D721Med (cell line): ENCODE measurements around the gene ASPDH.

ENCODE experiments used
- DNase-seq: peaks from one replicate; pipeline ENCODE4 v3.0.0; 2011; ENCODE audit warnings: low spot score; ENCODE audit not compliant: insufficient read length
- FAIRE-seq: peaks from 2 replicates; lab custom pipeline; 2011; peaks lifted over from hg19 to GRCh38; lab: Jason Lieb, UNC
- TF ChIP-seq, protein P1 (sequence below): IDR thresholded peaks from 2 replicates; pipeline ENCODE4 v1.5.1; 2012; ENCODE audit warnings: mild to moderate bottlenecking, control low read depth; ENCODE audit not compliant: insufficient read depth; ENCODE audit errors: missing control alignments

Gene ASPDH

DNA sequence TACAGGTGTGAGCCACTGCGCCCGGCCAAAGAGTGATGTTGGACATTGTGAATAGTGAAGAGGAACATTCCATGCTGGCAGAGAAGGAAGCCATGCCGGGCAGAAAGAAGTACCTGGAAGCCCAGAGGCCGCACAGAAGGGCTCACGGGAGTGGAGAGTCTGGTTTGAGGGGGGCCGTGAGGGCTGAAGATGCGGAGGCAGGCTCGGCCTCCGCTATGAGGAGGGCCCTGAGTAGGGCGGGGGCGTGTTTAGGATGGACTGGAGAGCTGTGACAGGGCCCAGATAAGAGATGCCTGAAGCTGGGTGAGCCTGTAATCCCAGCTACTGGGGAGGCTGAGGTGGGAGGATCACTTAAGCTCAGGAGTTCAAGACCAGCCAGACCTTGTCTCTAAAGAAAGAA, 4.3 kb downstream of the ASPDH start:
- no peak for FAIRE-seq
- DNase-seq = no peak
- TF ChIP-seq, protein P1, sequence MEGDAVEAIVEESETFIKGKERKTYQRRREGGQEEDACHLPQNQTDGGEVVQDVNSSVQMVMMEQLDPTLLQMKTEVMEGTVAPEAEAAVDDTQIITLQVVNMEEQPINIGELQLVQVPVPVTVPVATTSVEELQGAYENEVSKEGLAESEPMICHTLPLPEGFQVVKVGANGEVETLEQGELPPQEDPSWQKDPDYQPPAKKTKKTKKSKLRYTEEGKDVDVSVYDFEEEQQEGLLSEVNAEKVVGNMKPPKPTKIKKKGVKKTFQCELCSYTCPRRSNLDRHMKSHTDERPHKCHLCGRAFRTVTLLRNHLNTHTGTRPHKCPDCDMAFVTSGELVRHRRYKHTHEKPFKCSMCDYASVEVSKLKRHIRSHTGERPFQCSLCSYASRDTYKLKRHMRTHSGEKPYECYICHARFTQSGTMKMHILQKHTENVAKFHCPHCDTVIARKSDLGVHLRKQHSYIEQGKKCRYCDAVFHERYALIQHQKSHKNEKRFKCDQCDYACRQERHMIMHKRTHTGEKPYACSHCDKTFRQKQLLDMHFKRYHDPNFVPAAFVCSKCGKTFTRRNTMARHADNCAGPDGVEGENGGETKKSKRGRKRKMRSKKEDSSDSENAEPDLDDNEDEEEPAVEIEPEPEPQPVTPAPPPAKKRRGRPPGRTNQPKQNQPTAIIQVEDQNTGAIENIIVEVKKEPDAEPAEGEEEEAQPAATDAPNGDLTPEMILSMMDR = no peak

DNA sequence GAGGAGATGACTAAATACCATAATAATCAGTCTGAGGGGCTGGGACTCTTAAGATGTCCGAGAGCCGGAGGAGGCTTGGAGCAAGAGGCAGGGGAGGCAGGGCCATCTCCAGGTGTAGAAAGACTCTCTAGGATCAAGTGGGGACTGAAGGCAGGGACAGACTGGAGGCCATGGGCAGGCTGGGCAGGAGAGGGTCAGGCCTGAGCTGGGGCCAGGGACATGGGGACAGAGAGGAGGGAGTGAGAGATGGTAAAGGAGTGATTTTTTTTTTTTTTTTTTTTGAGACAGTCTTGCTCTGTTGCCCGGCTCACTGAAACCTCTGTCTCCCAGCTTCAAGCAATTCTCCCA, 4.9 kb downstream of the ASPDH start:
- no peak for FAIRE-seq
- TF ChIP-seq, protein P1 = no peak
- no peak for DNase-seq

DNA sequence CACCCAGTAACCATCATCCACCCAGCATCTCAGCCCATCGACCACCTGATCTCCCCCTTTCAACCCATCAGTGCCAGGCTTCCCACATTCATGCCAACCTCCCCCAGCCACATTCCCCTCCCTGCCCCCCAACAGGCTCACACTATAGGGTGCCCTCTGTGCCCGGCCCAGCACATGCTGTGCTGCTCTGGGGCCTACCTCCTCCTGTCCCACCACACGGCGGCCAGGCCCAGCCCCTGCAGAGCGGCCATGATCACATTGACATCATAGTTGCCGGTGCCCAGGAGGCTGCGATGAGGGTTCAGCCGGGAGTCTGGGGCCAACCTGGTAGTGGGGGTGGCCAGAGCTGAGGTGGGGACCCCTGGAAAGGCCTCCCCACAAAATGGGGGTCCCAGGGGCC, 6.3 kb downstream of the ASPDH start:
- FAIRE-seq (no peak), DNase-seq (no peak)
- TF ChIP-seq, protein P1 = no peak

- DNase-seq (no peak), FAIRE-seq (no peak)
- TF ChIP-seq, protein P1 = no peak
Observed at GRCh38 chr19:50506700-50507099, 7.0 kb downstream of the ASPDH start.

GRCh38 chr19:50505856-50506611, 7.7 kb downstream of the ASPDH start:
- FAIRE-seq (no peak), DNase-seq (no peak)
- TF ChIP-seq, protein P1 = no peak

- TF ChIP-seq, protein P1 = no peak
- FAIRE-seq = no peak
Observed at GRCh38 chr19:50501568-50502475, 11.9 kb downstream of the ASPDH start.

DNA sequence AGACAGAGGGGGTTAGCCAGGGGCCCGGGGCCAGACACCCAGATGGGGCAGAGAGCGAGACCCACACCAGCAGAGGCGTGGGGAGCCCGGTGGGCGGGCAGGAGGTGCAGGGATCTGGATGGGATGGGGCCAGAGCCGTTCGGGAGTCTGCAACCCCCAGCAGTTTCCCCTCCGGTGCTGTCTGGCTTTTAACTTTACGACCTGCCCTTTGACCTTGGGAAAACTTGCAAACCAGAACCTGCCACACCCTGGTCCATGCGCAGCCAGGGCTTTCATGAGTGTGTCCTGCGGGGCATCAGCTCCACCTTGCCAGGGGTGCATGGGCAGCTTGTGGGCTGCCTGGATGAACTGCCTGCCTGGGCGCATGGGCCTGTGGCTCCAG, 12.5 kb downstream of the ASPDH start:
- TF ChIP-seq, protein P1 = no peak
- no peak for FAIRE-seq
- DNase-seq = no peak

More at GRCh38 chr19:50501568-50502475, 11.9 kb downstream of the ASPDH start:
- DNase-seq = no peak
